ENCODE data around the gene RAPGEF4.

Gene RAPGEF4

GRCh38 chr2:172993931-172994717, 258.5 kb downstream of the RAPGEF4 start:
- in situ Hi-C loops (cut with MboI; ENCODE audit: low sequenced_read_pairs) = no loop called here

GRCh38 chr2:172994864-172995263, 259.2 kb downstream of the RAPGEF4 start:
- in situ Hi-C loops (cut with MboI; ENCODE audit: low sequenced_read_pairs) = no loop called here

GRCh38 chr2:172995323-172996244, 259.9 kb downstream of the RAPGEF4 start:
- in situ Hi-C loops (cut with MboI; ENCODE audit: low sequenced_read_pairs) = no loop called here

GRCh38 chr2:172996387-172996961, 260.8 kb downstream of the RAPGEF4 start:
- in situ Hi-C loops (cut with MboI; ENCODE audit: low sequenced_read_pairs) = no loop called here

- in situ Hi-C loops (cut with MboI; ENCODE audit: low sequenced_read_pairs) = no loop called here
Observed at GRCh38 chr2:172997031-172997430, 261.4 kb downstream of the RAPGEF4 start.

- in situ Hi-C loops (cut with MboI; ENCODE audit: low sequenced_read_pairs) = no loop called here
Observed at GRCh38 chr2:172998547-172999272, 263.1 kb downstream of the RAPGEF4 start.

GRCh38 chr2:172999641-173000386, 264.2 kb downstream of the RAPGEF4 start:
- in situ Hi-C loops (cut with MboI; ENCODE audit: low sequenced_read_pairs) = no loop called here

GRCh38 chr2:173001664-173002604, 266.3 kb downstream of the RAPGEF4 start:
- in situ Hi-C loops (cut with MboI; ENCODE audit: low sequenced_read_pairs) = no loop called here

GRCh38 chr2:173002751-173003541, 267.3 kb downstream of the RAPGEF4 start:
- in situ Hi-C loops (cut with MboI; ENCODE audit: low sequenced_read_pairs) = no loop called here

GRCh38 chr2:173008786-173009185, 273.1 kb downstream of the RAPGEF4 start:
- in situ Hi-C loops (cut with MboI; ENCODE audit: low sequenced_read_pairs) = no loop called here

GRCh38 chr2:173010233-173010632, 274.6 kb downstream of the RAPGEF4 start:
- in situ Hi-C loops (cut with MboI; ENCODE audit: low sequenced_read_pairs) = no loop called here

- in situ Hi-C loops (cut with MboI; ENCODE audit: low sequenced_read_pairs) = no loop called here
Observed at GRCh38 chr2:173016451-173016850, 280.8 kb downstream of the RAPGEF4 start.

- in situ Hi-C loops (cut with MboI; ENCODE audit: low sequenced_read_pairs) = no loop called here
Observed at GRCh38 chr2:173017646-173018420, 282.2 kb downstream of the RAPGEF4 start.

GRCh38 chr2:173019755-173020154, 284.1 kb downstream of the RAPGEF4 start:
- in situ Hi-C loops (cut with MboI; ENCODE audit: low sequenced_read_pairs) = no loop called here

GRCh38 chr2:173021939-173022371, 286.3 kb downstream of the RAPGEF4 start:
- in situ Hi-C loops (cut with MboI; ENCODE audit: low sequenced_read_pairs) = no loop called here

- in situ Hi-C loops (cut with MboI; ENCODE audit: low sequenced_read_pairs) = no loop called here
Observed at GRCh38 chr2:173023718-173024117, 288.1 kb downstream of the RAPGEF4 start.

- in situ Hi-C loops (cut with MboI; ENCODE audit: low sequenced_read_pairs) = no loop called here
Observed at GRCh38 chr2:173026479-173026878, 290.8 kb downstream of the RAPGEF4 start.
